RKO (cell line): ENCODE measurements around the gene SDHAF3.

Source experiments
- DNase-seq: peaks from one replicate; pipeline ENCODE4 v3.0.0-alpha.2; 2016; ENCODE audit warnings: low spot score

Gene SDHAF3

GRCh38 chr7:97219237-97219636, 101.7 kb downstream of the SDHAF3 start:
- DNase-seq = no peak

GRCh38 chr7:97224316-97224715, 106.8 kb downstream of the SDHAF3 start:
- DNase-seq = no peak

DNA sequence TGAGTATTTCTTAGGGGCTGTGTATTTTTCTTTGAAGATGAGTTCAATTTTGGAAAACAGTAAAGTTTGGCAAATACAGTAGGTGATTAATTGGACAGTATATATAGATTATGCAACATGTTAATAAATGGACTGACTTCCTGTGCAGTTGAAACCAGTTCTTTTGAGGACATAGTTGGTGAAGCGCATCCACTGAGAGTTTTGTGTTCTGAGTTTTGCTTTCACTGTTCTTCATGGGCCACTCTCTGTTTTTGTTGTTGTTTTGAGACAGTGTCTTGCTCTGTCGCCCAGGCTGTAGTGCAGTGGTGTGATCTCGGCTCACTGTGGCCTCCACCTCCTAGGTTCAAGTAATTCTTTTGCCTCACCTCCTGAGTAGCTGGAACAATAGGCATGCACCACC, 109.0 kb downstream of the SDHAF3 start:
- DNase-seq = no peak
